Measurements from ENCODE around the gene ASF1B.

- TF ChIP-seq CTCF (conservative IDR thresholded peaks at IDR 0.05; ENCODE audit: low read depth in 2 of 2) (peak in 1 of 2 experiments; percentile 44; a peak in 1 of 4 replicates), POLR2AphosphoS5 (IDR thresholded peaks at IDR 0.05; ENCODE audit: low read depth) (no peak), ZNF114 (CRISPR knock-in tag; IDR thresholded peaks at IDR 0.05) (no peak), REST (IDR thresholded peaks at IDR 0.05; ENCODE audit: unreplicated experiment) (no peak), EZH2phosphoT487 (IDR thresholded peaks at IDR 0.05; ENCODE audit: unreplicated experiment) (no peak), CREB1 (CRISPR knock-in tag; IDR thresholded peaks at IDR 0.05; ENCODE audit: low read depth) (no peak), EZH2 (IDR thresholded peaks at IDR 0.05; ENCODE audit: low read depth, unreplicated experiment) (peak; percentile 47)
Measured at GRCh38 chr19:14073261-14073924, 63.0 kb downstream of the ASF1B start.

All from GM23338 (cell line).